Skeletal muscle cell (primary cell): ENCODE results near the gene PDX1.
"Not testable (repeated sequence)": the region's sequence is repeated elsewhere in the genome, so short reads cannot be mapped to it uniquely, and the experiment has no call there.

Experiments used
- DNase-seq: peaks from one replicate; pipeline ENCODE4 v3.0.0-alpha.2; 2010; ENCODE audit warnings: low read depth
- H3K4me3 ChIP-seq: 2 replicates; pipeline ENCODE4 v1.5.1; 2011; ENCODE audit warnings: low read depth, mild to moderate bottlenecking, control low read depth, low read length, moderate library complexity

Gene PDX1

DNA sequence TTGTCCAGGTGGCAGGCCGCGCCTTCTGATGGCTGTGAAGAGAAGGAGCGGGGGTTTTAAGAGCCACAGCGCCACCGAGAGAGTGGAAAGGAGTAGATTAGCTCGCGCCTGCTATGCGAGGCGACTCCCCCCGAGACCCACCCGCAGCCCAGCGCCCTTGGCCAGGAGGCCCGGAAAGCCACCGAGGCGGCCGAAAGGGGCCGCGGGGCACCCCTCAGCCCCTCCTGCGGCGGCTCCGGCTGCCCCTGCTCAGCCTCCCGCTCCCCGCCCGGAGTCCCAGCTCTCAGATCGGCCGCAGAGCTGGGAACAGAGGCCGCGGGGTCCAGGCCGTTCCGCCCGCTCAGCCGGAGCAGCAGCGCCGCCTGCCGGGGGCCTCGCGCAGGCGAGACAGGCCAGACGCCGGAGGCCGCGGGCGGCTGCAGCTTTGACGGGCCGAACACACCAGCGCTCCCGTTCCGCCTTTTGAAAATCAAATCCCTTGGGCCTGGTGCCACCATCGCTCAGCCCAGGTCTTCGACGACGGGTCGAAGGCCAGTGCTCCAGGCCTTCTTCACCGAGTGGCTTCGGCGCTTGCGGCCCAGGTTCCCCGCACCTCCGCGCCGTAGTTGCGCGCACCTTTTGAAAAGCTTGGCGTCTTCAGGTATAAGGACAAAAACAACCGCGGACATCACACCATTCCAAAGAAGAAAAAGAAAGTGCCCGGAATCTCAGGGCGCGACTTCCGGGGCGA lies 34.0 kb downstream of the PDX1 start:
- DNase-seq, result no peak
- peak overlapping the region; percentile 46 for H3K4me3 ChIP-seq

DNA sequence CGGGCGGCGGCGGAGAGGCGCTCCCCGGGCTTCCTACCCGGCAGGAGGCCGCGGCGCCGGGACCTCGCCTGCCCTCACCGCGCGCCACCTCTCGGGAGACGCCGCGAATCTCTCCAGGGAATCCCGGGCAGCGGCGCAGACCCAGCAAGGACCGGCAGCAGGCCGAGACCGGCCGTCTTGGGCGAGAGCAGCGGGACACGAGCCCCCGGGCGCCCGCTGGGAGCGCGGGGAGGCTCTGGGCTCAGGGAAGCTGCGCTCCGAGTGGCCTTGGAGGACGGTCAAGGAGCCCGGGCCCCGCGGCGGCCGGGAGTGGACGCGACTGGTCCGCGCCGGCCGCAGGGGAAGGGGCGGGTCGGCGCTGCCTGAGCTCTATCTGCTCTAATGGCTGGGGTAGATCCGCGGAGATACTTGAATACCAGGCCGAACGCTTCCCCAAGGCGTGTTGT lies 34.6 kb downstream of the PDX1 start:
- DNase-seq, result no peak

DNA sequence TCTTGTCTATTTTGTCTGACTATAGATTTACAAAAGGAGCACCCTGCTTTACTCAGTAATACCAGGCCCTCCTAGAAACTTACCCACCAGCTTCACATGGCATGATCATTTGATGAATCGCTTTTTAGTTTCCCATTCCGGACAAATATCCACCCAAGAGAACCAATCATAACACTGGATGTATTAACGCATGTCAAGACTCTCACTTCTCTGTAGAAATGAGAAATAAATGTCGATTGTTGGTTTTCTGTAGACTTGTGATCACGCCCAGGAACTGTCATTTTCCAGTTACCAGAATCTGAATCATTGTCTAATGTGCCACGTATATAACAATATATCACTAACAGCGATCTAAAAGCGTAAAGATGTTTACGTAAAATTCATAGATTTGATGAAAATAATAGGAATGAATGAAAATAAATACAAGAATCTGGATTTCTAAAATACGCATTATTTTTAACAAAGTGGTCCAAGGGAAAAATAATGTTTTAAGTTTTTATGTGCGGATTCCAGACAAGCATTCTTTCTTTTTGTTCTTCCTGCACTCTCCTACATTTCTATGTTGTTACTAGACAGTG lies 35.3 kb downstream of the PDX1 start:
- no peak overlapping the region for H3K4me3 ChIP-seq
- DNase-seq, result no peak

More for the DNA sequence above, 34.6 kb downstream of the PDX1 start:
- peak overlapping the region; percentile 46 for H3K4me3 ChIP-seq

DNA sequence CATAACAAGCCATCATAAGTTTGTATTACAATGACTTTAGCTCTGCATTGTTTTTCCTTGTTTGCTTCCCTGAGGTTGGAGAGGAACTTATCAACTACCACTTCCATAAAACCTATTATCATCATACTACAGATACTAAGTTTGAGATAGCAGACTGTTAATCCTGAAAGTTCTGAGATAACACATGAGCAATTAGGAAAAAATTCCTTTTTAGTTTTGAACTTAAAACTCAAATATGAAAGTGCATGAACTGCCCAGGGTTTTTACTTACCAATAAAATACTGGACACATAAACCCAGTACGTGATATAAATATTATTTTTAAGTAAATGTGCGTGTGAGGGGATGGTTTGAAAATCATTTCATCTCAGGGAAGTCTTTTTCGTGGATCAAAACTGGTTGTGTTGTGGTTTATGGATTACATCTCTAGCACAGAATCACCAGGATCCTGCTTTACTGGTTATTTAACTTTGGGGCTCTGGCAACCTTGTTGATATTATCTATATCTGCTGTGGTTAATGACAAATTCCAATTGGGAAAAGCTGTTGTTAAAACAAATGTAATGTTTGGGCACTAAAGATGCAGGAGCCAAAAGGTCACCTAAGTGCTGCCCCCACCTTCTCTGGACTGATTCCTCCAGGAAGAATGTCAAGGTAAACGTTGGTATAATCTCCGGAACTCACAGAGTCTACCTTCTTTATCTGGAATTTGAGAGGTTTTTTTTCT lies 36.9 kb downstream of the PDX1 start:
- DNase-seq, result no peak
- no peak overlapping the region for H3K4me3 ChIP-seq

GRCh38 chr13:27959976-27960361 lies 40.2 kb downstream of the PDX1 start:
- no peak overlapping the region for H3K4me3 ChIP-seq

DNA sequence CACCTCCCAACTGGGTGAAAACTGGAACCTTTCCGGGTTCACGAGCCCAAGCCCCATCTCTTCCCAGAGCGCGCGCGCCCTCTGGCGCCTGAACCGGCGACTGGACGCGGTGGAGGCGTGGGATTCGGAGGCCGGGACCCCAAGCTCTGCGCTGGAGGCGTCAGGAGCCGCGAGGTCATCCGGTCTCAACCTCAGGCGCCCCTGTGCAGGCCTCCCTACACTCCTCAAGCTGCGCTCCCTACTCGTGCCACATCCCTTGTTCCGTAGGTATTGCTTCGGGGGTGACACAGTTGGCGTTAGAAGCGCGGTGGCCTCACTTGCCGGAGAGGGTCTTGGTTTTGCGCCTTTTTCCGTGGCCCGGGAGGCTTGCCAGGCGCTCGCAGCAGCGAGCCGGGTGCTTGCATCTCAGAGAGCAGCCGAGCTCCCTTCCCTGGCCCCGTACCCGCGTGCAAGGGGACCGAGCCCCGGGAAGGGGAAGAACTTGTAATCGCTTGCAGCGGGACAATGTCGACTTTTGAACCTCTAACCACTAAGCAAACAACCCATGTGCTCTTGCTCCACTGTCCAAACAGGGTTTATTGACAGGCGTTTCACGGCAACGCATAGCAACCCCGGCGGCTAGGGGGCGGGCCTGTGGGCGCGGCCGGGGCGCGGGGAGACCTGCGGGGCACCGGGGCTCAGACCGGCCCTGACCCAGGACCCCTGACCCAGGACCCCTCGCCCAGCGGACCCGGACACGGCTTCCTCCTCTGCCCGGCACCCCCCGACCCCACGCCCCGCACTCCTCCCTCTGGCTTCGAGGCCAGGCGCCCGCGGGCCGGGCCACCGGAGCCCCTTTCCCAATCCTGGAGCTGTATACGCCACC lies 40.8 kb downstream of the PDX1 start:
- no peak for DNase-seq
- H3K4me3 ChIP-seq, result peak overlapping the region; percentile 22

More at GRCh38 chr13:27959976-27960361, 40.2 kb downstream of the PDX1 start:
- no peak for DNase-seq

DNA sequence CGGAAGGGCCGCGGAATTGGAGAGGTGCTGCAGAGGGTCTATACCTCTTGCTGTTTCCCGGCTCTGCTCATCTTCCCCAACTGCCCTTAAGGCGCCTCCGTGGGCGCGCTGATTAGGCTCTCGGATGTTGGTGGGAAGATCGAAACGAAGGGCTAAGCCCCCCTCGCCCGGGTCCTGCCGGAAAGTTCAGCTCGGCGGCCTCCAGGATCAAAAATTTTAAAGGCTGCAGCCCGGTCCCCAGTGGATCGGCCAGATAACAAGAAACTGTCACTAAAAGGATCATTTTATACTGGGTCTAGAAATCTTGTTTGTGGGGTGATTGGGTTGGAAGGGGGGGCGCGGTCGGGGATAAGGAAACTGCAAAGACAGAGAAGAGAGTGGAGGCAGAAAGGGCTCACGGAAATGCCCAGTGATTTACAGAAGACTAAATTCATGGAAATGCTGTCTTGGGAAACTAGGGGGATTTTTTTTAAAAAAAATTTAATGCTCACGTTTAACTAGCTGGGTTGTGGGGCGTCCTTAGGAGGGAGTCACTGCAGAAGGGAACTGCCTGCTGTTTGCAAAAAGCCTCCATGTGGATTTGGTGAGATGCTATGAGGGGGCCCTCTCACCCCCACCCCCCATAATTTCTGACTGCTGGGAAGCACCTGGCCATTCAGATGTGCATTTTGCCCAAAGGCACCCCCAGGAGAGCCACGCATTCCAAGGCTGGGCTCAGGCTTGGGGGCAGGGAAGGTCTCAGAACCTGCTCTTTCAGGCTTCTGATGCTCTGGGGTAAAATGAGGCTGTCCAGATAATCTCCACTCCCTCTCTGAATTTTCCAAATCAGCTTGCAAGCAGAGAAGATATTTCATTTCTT lies 41.7 kb downstream of the PDX1 start:
- H3K4me3 ChIP-seq, result no peak overlapping the region
- no peak for DNase-seq

GRCh38 chr13:27962128-27962841 lies 42.5 kb downstream of the PDX1 start:
- DNase-seq, result no peak
- H3K4me3 ChIP-seq, result no peak overlapping the region

DNA sequence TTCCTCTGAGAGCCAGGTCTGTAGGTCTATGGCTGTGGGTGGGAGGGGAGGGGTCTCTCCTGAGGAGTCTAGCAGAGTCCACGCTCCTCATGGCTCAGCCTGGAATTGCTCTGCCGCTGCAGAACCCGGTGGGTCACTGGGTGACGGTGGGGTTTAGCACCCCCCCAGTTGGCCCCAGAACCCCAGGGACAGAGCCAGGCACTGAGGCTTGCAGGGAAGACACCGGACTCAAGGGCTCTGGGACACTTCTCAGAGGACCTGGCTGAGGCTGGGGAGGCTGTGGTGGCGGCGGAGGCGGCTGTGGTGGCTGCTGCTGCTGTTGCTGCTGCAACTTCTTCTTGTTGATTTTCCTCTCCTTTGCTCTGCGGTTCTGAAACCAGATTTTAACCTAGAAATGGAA lies 43.2 kb downstream of the PDX1 start:
- DNase-seq, result no peak
- H3K4me3 ChIP-seq, result no peak overlapping the region

GRCh38 chr13:27963491-27963890 lies 43.7 kb downstream of the PDX1 start:
- no peak for DNase-seq
- H3K4me3 ChIP-seq, result no peak overlapping the region

DNA sequence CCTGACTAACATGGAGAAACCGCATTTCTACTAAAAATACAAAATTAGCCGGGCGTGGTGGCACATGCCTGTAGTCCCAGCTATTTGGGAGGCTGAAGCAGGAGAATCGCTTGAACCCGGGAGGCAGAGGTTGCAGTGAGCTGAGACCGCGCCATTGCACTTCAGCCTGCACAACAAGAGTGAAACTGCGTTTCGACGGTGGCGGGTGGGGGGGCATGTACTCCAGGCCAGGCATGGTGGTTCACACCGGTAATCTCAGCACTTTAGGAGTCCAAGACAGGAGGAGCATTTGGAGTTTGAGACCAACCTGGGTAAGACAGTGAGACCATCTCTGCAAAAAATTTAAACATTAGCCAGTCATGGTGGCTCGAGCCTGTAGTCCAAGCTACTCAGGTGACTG lies 44.4 kb downstream of the PDX1 start:
- not testable (repeated sequence) for DNase-seq, H3K4me3 ChIP-seq

- no peak for DNase-seq
- no peak overlapping the region for H3K4me3 ChIP-seq
Measured at GRCh38 chr13:27964741-27965323, 45.0 kb downstream of the PDX1 start.

- no peak for DNase-seq
- H3K4me3 ChIP-seq, result no peak overlapping the region
Measured at GRCh38 chr13:27965343-27965739, 45.5 kb downstream of the PDX1 start.

- H3K4me3 ChIP-seq, result no peak overlapping the region
- DNase-seq, result no peak
Measured at GRCh38 chr13:27965740-27966640, 46.2 kb downstream of the PDX1 start.

- DNase-seq, result no peak
- no peak overlapping the region for H3K4me3 ChIP-seq
Measured at GRCh38 chr13:27966641-27967202, 46.9 kb downstream of the PDX1 start.

DNA sequence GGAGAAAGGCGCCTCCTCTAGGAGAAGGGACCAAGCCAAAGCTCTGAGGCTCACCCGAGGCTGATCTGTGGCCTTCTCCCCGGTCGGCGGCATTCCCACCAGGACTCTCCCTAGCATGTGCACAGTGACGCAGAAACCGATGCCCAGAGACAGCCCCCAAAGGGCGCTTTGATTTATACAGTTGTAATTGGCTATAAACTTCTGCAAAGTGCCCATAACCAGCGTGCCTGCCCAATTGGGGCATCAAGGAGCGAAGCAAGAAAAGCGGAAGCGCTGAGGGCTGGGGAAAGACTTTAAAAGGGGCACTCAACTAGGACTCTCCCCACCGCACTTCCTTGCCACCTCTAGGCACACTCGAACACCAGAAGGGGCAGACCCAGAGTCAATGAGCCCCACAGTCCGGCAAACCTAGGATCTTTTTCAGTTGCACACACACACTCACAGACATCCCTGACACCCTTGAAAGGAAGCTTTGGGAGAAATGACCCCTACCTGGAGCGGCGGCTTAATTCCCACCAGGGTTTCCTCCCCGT lies 47.5 kb downstream of the PDX1 start:
- no peak for DNase-seq
- H3K4me3 ChIP-seq, result no peak overlapping the region
